ENCODE results near the gene RASAL1. TPM values are rescaled to one million over a fixed set of nuclear protein-coding genes. Genes with fewer than 3 reads are reported as not detected.

RASAL1 gene
- total RNA-seq, 1 donor from 2014 or later = 11.0 TPM

GRCh38 chr12:113116875-113117274 is 18.7 kb downstream of the RASAL1 start:
- intact Hi-C loops (cut with DNase I) = no loop called here
- Histone ChIP-seq H3K27me3 (no peaks in the 10 kb centered on the region), H3K4me1 (no peaks in the 10 kb centered on the region), H3K27ac (no peak overlapping the region), H3K9me3 (no peaks in the 10 kb centered on the region), H3K4me3 (no peak overlapping the region), H3K36me3 (no peaks in the 10 kb centered on the region)
- TF ChIP-seq CTCF (IDR thresholded peaks at IDR 0.05) (no peak), POLR2A (IDR thresholded peaks at IDR 0.05) (no peak), POLR2AphosphoS5 (IDR thresholded peaks at IDR 0.05; ENCODE audit: insufficient read depth in 1 of 2, low read depth in 1 of 2) (no peak)
- DNase-seq (ENCODE audit: extremely low spot score in 2 of 2) = no peak

GRCh38 chr12:113115455-113116126 is 20.0 kb downstream of the RASAL1 start:
- no peaks in the 10 kb centered on the region for H3K36me3 ChIP-seq
- H3K27me3 ChIP-seq = no peaks in the 10 kb centered on the region
- H3K4me1 ChIP-seq = no peaks in the 10 kb centered on the region
- no peak for DNase-seq (ENCODE audit: extremely low spot score in 2 of 2)
- TF ChIP-seq CTCF (IDR thresholded peaks at IDR 0.05) (no peak), POLR2AphosphoS5 (IDR thresholded peaks at IDR 0.05; ENCODE audit: insufficient read depth in 1 of 2, low read depth in 1 of 2) (no peak), POLR2A (IDR thresholded peaks at IDR 0.05) (no peak)
- no peak overlapping the region for H3K4me3 ChIP-seq
- H3K27ac ChIP-seq = no peak overlapping the region
- H3K9me3 ChIP-seq = no peaks in the 10 kb centered on the region
- intact Hi-C loops (cut with DNase I) = no loop called here

- intact Hi-C loops (cut with DNase I) = no loop called here
- no peaks in the 10 kb centered on the region for H3K9me3 ChIP-seq
- H3K27ac ChIP-seq = no peak overlapping the region
- H3K4me3 ChIP-seq = no peak overlapping the region
- TF ChIP-seq POLR2A (IDR thresholded peaks at IDR 0.05) = no peak
- TF ChIP-seq CTCF (IDR thresholded peaks at IDR 0.05) = no peak
- no peak for TF ChIP-seq POLR2AphosphoS5 (IDR thresholded peaks at IDR 0.05; ENCODE audit: insufficient read depth in 1 of 2, low read depth in 1 of 2)
- no peaks in the 10 kb centered on the region for H3K4me1 ChIP-seq
- no peaks in the 10 kb centered on the region for H3K36me3 ChIP-seq
- DNase-seq (ENCODE audit: extremely low spot score in 2 of 2) = no peak
- no peaks in the 10 kb centered on the region for H3K27me3 ChIP-seq
These were observed 20.9 kb downstream of the RASAL1 start for GRCh38 chr12:113114447-113115178.

GRCh38 chr12:113113397-113113796 is 22.2 kb downstream of the RASAL1 start:
- Histone ChIP-seq H3K27ac (no peak overlapping the region), H3K9me3 (no peaks in the 10 kb centered on the region), H3K36me3 (no peaks in the 10 kb centered on the region), H3K4me1 (no peaks in the 10 kb centered on the region), H3K27me3 (no peaks in the 10 kb centered on the region), H3K4me3 (no peak overlapping the region)
- intact Hi-C loops (cut with DNase I) = no loop called here
- TF ChIP-seq POLR2AphosphoS5 (IDR thresholded peaks at IDR 0.05; ENCODE audit: insufficient read depth in 1 of 2, low read depth in 1 of 2) (no peak), POLR2A (IDR thresholded peaks at IDR 0.05) (no peak), CTCF (IDR thresholded peaks at IDR 0.05) (no peak)
- no peak for DNase-seq (ENCODE audit: extremely low spot score in 2 of 2)
